ENCODE measurements around the gene LY6G5C. TPM values are rescaled to one million over a fixed set of nuclear protein-coding genes. Genes with fewer than 3 reads are reported as not detected.
A peak's percentile ranks its signal among the peaks of the same experiment; 100 is the strongest.

Gene LY6G5C
- total and polyA plus RNA-seq, 7 donors = 0.68 to 3.2 (median 1.5) TPM; not detected in 1

DNA sequence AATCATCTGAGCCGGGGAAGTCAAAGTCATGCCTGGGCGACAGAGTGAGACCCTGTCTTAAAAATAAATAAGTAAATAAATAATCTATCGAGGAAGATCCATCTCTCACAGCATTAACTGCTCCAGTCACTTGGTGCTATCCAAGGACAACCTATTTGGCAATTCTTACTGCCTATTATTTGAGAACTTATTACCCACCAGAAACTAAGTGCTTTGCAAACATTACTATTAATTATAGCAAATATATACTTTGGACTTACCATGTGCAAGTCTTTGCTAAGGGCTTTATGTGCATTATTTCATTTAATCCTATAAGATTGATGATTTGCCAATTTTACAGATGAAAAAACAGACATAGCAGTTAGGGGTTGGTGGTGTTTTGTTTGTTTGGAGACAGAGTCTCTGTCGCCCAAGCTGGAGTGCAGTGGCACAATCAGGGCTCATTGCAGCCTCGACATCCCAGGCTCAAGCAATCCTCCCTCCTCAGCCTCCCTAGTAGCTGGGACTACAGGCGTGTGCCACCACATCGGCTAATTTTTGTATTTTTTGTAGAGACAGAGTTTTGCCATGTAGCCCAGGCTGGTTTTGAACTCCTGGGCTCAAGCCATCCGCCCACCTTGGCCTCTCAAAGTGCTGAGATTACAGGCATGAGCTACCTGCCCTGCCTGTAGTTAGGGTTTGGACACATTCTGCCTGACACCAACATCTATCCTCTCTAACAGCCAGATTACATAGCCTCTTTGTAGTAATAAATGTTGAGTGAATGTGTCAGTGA lies 26.1 kb downstream of the LY6G5C start:
- Histone ChIP-seq H3K9me3 (no peaks in the 10 kb centered on the region), H3K4me3 (no peak overlapping the region), H3K27ac (no peak overlapping the region), H3K4me1 (peaks cover 0 to 47% (median 42%) of the 10 kb centered on the region in 4 donors), H3K36me3 (peaks cover 0 to 25% (median 0%) of the 10 kb centered on the region in 4 donors), H3K27me3 (no peaks in the 10 kb centered on the region)
- no peak for DNase-seq
- TF ChIP-seq POLR2AphosphoS5 (IDR thresholded peaks at IDR 0.05) (no peak), POLR2A (IDR thresholded peaks at IDR 0.05) (no peak), EP300 (IDR thresholded peaks at IDR 0.05) (no peak)
- TF ChIP-seq, protein P1, sequence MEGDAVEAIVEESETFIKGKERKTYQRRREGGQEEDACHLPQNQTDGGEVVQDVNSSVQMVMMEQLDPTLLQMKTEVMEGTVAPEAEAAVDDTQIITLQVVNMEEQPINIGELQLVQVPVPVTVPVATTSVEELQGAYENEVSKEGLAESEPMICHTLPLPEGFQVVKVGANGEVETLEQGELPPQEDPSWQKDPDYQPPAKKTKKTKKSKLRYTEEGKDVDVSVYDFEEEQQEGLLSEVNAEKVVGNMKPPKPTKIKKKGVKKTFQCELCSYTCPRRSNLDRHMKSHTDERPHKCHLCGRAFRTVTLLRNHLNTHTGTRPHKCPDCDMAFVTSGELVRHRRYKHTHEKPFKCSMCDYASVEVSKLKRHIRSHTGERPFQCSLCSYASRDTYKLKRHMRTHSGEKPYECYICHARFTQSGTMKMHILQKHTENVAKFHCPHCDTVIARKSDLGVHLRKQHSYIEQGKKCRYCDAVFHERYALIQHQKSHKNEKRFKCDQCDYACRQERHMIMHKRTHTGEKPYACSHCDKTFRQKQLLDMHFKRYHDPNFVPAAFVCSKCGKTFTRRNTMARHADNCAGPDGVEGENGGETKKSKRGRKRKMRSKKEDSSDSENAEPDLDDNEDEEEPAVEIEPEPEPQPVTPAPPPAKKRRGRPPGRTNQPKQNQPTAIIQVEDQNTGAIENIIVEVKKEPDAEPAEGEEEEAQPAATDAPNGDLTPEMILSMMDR (IDR thresholded peaks at IDR 0.05) = no peak
- intact Hi-C loops (cut with DNase I) = loop anchor here (5.0 kb wide), 1 partner anchor 543 kb away; no protein-coding TSS in a partner anchor
- 92 to 93% methylated on average over 8 of the region's 8 CpGs for WGBS, 2 donors

DNA sequence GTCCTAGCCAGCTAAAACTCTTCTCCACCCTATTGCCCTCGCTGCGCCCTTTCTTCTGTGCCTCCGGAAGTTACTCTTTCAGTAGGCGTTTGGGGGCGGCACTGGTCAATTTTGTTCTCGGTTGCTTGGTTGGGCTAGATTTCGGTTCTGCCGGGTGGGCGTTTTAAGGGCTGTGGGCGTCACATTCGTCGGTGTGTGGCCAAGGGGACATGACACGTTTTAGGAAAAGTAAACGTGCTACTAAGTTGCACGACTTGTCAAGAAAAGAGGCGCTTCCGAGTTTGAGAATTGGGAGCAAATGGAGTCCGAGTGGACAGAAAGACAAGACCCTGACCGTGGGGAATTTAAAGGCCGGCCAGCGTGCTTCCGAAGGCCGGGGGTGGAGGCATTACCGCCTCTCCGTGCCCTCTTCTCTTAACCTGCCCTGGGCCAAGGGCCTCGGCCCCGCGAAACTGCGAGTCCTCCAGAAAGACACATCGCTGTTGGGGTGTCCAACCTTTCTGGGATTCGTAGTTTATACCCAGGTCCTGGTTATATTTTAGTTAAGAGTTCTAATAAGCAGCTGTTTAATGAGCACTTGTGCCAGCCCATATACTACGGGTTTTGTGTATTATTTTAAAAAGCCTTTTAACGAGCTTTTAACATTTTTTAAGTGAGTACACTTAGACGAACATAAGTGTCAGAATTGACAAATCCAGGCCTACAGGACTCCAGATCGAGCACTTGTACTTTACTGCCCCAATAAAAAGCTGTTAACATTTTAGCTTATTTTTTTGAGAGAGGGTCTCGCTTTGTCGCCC lies 27.7 kb downstream of the LY6G5C start:
- intact Hi-C loops (cut with DNase I) = loop anchor here (2.0 to 5.0 kb wide), 3 partner anchors 32 to 544 kb away; partner anchors contain the start of genes ATP6V1G2, NFKBIL1 and PRRC2A
- DNase-seq = peak; percentile 95
- Histone ChIP-seq H3K4me3 (peak overlapping the region; percentile 67 to 83 (median 78)), H3K27ac (peak overlapping the region; percentile 96 to 99 (median 98)), H3K27me3 (no peaks in the 10 kb centered on the region), H3K4me1 (peaks cover 0 to 34% (median 26%) of the 10 kb centered on the region in 4 donors), H3K9me3 (no peaks in the 10 kb centered on the region), H3K36me3 (peaks cover 14 to 38% (median 15%) of the 10 kb centered on the region in 4 donors)
- TF ChIP-seq EP300 (IDR thresholded peaks at IDR 0.05) (no peak), POLR2AphosphoS5 (IDR thresholded peaks at IDR 0.05) (peak; percentile 74 to 92 (median 82)), POLR2A (IDR thresholded peaks at IDR 0.05) (peak; percentile 71 to 75)
- WGBS, 2 donors = 6 to 8% methylated on average over 37 of the region's 37 CpGs

DNA sequence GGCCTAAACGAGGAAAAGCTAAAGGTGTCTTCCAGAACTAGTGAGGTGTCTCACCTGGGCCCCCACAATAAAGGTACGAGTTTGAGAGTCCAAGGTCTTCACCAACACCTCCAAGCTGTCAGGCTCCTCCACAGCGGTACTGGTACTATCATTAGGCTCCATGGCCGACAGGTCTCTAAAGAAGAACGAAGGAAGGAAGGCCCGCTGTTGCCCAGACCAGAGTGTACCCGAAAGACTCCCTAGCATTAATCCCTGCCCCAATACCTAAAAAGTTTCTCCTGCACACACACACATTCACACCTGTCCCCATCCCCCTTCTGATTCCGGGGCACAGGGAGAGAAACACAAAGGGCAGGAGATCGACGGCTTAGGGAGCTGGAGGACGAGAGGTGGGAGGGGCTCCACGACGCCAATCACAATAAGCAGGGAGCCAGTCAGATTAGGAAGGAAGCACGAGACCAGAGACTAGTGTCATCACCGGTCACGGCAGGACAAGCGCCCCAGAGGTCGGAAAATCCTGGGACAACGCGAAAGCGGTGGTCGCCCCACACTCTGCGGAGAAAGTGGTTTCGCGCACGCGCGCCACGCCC lies 29.2 kb downstream of the LY6G5C start:
- H3K9me3 ChIP-seq = no peaks in the 10 kb centered on the region
- intact Hi-C loops (cut with DNase I) = loop anchor here (2.0 to 5.0 kb wide), 3 partner anchors 31 to 546 kb away; partner anchors contain the start of genes ATP6V1G2, NFKBIL1 and PRRC2A
- DNase-seq = peak; percentile 91
- peak overlapping the region; percentile 67 to 83 (median 78) for H3K4me3 ChIP-seq
- peaks cover 25 to 40% (median 27%) of the 10 kb centered on the region in 4 donors for H3K36me3 ChIP-seq
- no peaks in the 10 kb centered on the region for H3K27me3 ChIP-seq
- TF ChIP-seq, protein P1 (IDR thresholded peaks at IDR 0.05) = no peak
- no peak for TF ChIP-seq EP300 (IDR thresholded peaks at IDR 0.05)
- peak in 1 of 2 donors; percentile 9 for TF ChIP-seq POLR2A (IDR thresholded peaks at IDR 0.05)
- peak in 3 of 4 donors; percentile 0 to 64 (median 31) for TF ChIP-seq POLR2AphosphoS5 (IDR thresholded peaks at IDR 0.05)
- peak overlapping the region; percentile 96 to 99 (median 98) for H3K27ac ChIP-seq
- peaks cover 0 to 26% (median 18%) of the 10 kb centered on the region in 4 donors for H3K4me1 ChIP-seq
- WGBS, 2 donors = 1 to 3% methylated on average over 29 of the region's 29 CpGs

DNA sequence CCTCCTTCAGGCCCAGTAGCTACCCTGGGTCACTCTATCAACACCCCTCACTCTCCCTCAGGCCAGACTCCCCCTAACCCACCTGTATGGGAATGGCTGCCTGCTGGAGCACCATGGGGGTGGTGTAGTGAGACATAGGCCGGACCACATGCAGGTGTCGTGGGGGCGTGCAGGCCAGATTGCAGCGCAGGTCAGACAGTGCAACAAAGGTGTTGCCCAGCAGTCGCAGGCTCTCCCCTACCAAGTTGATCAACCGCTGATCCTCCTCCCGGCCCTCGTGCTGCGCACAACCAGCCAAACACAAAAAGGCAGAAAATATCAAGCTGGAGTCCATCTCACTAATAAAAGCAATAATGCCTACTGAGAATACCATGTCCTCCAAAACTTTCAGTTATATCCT lies 35.5 kb downstream of the LY6G5C start:
- peaks cover 0 to 4% (median 0%) of the 10 kb centered on the region in 4 donors for H3K4me1 ChIP-seq
- TF ChIP-seq, protein P1 (IDR thresholded peaks at IDR 0.05) = no peak
- TF ChIP-seq EP300 (IDR thresholded peaks at IDR 0.05) (no peak), POLR2AphosphoS5 (IDR thresholded peaks at IDR 0.05) (no peak), POLR2A (IDR thresholded peaks at IDR 0.05) (no peak)
- DNase-seq = no peak
- no peak overlapping the region for H3K27ac ChIP-seq
- H3K4me3 ChIP-seq = no peak overlapping the region
- no peaks in the 10 kb centered on the region for H3K9me3 ChIP-seq
- H3K27me3 ChIP-seq = no peaks in the 10 kb centered on the region
- intact Hi-C loops (cut with DNase I) = no loop called here
- 96 to 97% methylated on average over 9 of the region's 9 CpGs for WGBS, 2 donors
- H3K36me3 ChIP-seq = peaks cover 76 to 94% (median 81%) of the 10 kb centered on the region in 4 donors

Measured in sigmoid colon (tissue), 7 donors.